Glomerular endothelial cell (primary cell): Measurements from ENCODE around the gene B3GALT4. TPM values are rescaled to one million over a fixed set of nuclear protein-coding genes. Genes with fewer than 3 reads are reported as not detected.

Source experiments
- DNase-seq: peaks from one replicate; pipeline ENCODE4 v3.0.0-alpha.2; 2011; ENCODE audit warnings: low read depth, low spot score; ENCODE audit errors: extremely low read depth
- total RNA-seq: library from RNA; depleted of rRNA; stranded (reverse); fragments of >200 nt; gene quantifications from 2 replicates; pipeline ENCODE4 v1.2.3, GENCODE V29; 2015

Gene B3GALT4
- total RNA-seq, 1 donor from 2014 or later, result 6.8 TPM

DNA sequence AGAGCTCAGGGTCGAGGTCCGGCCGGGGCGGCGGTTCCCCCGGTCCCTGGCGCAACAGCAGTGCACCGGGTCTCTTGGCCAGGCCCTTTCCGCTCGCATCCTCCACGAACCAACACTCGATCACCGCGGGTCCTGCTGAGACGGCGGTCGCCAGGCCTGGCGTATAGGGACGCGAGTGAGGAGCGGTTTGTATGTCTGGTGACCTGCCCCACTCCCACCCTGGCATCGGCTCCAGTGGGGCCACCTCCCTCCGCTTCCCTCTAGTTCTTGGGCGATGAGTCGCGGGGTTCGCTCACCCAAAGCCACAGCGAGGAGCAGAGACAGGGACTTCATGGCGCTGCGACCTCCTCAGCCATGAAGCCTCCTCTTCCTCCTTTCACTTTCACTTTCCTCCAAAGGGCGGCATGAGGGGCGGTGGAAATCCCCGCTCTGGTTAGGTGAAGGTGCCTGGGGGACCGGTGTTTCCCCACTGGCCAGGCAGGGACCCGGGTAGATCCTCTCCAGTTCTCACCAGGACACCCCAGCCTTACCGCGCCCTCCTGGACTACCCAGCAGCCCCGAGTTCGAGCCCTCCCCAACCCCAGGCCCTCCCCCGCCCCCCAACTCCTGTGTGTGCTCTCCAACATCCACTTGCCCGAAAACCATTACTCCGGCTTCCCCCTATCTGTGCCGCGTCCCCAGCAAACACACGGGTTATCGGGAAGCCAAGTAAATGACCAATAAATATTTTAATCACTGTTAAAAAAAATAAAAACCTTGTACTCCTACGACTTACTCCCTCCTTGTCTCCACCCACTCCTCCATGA lies 37.0 kb downstream of the B3GALT4 start, which contains the start of gene TAPBP:
TSS of gene TAPBP (minus strand) at position 370 of the 806 bp plus-strand sequence. CDS start at position 333, 37 bp downstream.
- no peak for DNase-seq

DNA sequence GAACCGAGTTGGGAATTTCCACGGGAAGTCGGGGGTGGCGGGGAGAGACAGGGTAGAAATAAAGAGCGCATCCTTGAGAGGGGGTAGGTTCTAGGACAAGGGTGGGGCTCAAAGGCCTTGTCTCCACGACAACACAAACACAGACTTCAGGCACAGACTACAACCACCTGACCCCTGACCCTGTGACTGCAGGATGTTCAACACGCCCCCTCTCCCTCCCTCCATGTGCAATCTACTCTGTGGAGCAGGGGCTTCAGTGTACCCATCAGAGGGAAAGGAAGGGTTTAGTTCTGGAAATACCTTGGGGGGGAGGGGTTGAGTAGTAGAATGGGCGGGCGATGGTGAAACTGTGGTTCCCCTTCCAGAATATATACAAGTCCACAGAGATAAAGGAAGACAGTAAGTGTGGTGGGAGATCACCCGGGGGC lies 37.6 kb downstream of the B3GALT4 start:
- no peak for DNase-seq

DNA sequence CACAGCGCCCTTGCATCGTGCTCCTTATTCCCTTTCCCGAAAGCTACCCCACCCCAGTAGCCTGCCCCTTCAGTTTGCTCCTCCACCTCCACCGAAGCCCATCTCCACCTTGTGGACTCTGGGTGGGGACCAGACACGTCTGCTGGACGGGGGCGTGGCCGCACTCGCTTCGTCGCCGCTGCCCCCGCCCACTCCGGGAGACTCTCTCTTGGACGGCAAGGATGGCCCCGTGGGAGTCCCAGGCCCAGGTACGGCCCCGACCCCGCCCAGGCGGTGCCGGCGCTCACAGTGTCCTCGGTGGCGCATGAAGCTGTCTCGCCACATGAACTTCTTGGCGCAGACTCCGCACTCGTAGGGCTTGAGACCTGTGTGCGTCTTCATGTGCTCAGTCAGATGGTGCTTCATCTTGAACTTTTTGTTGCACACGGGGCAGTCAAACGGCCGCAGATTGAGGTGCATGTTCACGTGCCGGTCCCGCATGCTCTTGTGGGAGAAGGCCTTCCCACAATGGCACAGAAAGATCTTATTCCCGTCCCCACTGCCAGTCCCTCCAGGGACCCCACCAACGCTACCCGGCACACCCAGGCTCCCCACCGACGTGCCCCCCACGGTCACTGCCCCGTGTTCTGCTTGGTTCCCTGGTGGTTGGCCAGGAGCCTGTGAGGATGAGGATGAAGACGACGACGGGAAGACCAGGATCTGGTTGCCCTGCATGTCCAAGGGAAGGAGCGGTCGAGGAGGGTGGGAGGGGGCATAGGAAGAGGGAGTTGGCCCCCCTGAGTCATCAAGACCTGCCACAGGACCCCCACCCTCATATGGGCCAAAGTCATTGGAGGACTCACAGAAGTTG lies 38.2 kb downstream of the B3GALT4 start:
- no peak for DNase-seq

DNA sequence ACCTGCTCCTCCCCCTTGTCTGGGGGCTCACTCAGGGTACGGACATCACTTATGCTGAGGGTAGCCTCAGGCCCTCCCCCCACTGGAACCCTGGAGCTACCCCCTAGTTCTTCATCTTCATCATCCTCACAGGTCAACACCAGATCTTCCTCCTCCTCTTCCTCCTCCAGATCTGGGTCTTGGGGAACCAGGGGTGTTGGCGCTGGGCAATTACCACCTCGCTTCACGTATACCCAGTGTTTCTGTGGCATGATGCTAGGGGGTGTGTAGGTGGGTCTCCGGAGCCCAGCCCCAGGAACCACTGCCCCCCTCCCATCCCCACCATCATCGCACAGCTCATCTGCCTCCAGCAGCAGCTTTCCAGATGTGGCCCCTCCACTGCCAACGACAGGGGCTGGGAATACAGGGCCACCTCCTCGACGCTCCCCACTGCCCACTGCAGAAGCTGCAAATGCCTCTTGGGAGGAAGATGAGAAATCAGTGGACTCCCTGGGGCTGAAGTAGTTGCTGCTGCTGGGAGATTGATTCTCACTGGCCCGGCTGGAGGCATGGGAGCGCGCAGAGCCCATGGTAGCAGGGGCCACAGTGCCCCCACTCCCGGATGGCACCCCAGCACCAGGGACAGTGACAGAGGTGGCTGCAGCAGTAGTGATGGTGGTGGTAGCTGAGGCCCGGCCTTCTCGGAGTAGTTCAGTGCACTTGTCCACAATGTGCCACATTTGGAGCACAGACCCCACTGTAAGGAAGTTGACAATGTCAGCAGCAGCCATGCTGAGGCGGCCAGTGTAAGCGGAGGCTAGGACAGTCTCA lies 39.1 kb downstream of the B3GALT4 start:
- DNase-seq, result no peak

DNA sequence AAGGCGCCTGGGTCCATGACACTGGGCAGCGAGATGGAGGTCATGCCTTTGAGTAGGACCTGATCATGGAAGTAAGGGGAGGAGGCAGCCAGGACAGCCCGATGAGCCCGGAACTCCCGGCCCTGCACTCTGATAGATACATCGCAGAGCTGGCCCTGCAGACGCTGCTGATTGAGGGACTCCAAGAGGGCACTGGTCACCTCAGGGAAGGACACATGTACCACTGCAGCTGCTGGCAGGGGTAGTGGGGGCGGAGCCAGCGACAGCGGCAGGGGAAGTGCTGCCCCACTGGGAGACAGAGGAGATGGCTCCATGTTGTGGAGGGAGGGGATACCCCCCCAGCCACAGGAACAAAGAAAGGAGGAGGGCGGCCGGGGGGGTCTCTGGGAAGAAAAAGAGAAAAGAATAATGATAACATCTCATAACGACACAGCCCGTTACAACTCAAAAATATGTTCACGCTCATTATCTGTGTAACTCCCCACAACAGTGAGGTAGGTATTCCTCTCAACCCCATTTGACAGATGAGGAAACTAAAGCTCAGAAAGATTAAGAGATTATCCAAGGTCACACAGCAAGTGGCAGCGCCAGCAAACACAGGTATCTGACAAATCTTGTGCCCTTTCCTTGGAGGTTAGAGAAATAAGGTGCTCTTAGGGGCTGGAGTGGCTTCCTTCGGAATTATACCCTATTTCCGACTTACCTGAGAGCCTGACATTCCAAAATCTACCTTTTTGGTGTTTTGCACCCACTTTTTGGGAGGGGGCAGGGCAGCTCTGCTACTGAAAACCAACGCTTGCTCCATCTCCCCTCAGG lies 39.9 kb downstream of the B3GALT4 start:
- no peak for DNase-seq

DNA sequence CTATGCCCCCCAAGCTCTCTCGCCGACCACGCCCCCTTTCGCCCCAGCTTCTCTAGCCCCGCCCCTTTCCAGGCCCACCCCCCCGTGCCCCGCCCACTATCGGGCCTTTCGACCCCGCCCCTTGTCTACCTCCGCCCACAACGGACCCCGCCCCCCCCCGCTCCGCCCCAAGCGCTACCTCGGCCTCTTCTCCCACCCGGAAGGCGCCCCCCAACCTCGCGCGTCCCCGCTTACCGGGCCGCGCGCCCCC lies 40.4 kb downstream of the B3GALT4 start:
- DNase-seq, result no peak

DNA sequence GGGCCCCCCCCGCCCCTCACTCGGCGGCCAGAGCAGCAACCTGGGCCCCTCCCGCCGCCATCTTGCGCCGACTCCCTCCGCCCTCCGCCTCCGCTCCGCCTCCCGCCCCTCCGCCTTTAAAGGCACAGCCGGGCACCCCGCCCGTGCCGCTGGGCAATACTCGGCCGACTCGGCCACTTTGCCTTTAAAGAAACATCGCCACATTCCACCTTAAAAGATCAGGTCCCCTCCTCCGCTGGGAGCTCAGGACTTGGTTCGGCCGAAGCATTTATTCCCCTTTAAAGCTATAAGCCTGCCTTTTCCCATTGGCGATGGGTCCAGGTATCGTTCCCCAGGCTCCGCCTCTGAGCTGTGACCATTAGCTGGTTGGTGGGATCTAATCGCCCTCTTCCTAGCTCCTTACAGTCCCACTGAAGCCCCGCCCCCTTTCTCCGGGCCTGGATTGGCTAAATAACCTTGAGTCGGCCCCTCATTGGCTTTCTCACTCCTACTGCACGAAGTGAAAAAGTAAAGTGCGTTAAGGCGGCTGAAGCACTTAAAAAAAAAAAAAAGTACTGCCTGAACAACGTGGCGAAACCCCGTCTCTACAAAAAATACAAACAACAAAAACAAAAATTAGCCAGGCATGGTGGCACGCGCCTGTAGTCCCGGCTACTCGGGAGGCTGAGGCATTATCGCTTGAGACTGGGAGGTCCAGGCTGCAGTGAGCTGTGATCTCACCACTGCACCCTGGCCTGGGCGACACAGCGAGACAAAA lies 40.9 kb downstream of the B3GALT4 start, which contains the start of gene ZBTB22:
TSS of gene ZBTB22 (minus strand) at position 76 of the 757 bp plus-strand sequence. CDS start 828 bp downstream, outside the sequence.
- peak; percentile 99 for DNase-seq

DNA sequence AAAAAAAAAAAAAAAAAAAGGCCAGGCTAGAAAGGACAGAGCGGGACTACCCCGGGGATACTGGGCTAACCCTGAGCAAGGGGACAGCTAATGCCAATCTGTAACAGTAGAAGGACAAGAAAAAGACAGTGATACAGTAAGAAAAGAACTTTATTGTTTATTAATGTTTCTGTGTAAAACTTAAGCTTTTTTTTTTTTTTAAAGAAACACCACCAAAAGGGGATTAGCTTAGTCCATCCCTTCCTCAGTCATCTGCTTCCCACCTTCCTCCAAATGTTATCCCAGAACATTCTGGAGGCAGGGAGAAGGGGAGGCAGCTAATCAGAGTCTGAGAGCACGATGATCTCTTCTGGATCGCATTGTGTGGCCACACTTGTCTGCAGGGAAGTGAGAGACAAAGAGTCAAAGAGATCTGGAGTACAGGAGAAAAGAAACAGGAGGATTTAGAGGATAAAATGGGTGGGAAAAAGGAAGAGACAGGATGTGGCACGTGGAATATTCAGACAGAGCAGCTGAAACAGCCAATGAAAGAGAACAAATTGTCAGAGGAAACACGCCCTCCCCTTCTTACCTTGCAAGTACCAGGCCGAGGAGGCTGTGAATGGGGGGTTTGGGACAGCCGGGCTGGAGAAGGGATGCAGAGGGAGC lies 41.6 kb downstream of the B3GALT4 start:
- no peak for DNase-seq

DNA sequence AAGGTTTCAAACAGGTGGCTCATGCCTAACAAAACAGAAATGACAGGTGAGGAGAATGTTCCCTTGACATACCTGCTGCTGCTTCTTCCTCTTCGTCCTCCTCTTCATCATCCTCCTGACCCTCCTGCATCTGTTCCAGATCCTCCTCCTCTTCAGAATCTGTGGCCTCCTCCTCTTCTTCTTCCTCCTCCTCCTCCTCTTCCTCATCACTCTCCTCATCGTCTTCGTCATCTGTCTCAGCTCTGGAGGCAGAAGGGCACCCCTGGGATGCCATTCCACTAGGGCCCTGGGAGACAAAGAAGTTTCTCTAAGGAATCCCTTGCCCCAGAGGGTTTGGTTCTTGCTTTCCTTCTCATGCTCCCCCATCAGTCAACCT lies 43.0 kb downstream of the B3GALT4 start:
- no peak for DNase-seq

DNA sequence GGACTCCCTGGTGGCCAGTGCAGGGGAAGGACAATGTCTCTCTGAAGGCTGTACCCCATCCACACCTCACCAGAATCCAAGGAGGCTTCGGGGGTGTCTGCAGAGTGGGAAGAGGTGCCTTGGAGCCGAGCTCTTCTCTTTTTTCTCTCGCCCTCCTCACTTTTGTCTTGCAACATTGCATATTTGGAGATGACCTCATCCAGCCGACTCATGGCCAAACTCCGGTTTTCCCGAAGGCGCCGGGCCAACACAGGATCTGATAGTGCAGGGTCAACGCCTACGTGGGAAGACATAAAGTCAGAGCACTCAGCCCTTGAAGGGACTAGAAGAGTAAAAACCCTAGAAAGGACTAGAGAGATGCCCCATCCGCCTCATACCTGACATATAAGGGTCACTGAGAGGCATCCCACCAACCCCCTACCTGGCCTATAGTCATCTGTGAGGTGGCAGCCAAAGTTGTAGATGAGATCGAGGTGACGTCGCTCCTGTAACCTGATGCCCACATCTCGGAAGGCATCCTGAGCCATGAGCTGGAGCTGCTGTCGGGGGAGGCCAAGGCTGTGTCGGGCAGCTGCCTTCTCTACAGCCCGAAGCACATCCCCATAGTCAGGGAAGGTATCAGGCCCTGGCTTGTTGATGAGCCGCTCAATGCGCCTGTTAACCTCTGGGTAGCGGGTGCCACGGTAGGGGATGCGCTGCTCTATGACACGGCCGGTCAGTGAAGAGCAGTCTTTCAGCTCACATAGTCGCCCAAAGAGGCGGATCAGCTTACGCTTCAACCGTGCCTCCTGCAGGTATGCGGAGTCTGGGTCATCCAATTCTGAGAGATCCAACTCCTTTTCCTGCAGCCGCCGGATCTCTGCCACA lies 43.6 kb downstream of the B3GALT4 start:
- DNase-seq, result no peak

DNA sequence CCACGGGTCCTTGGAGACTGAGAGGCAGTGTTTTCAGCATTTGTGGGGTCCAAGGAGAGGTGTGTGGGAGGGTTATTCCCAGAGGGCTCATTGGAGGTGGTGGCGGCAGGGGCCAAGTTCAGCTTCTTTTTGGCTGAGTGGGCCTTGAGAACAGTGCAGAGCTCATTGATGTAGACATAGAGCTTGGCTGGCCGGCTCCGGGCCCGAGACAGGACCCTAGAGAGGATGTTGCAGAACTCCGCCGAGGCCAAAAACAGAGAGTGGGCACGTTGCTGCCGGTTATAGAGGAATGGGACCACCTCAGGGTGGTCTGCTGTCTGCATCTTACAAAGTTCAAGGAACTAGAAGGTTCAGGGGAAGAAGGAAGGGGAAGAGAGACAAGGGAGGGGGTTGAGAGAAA lies 44.3 kb downstream of the B3GALT4 start:
- DNase-seq, result no peak

DNA sequence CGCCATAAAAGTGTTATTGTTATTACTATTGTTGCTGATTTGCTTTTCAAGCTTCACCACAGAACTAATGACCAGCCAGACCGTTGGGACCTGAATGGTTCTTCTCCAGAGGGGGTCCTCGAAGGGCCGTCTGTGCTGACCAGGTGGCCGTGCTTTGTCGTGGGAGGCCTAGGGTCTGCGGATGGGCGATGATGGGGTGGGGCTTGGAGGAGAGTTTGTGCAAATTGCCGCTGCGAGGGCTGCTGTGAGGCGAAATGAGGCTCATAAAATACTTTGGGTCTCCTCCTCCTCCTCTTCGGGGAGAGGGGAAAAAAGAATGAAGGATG lies 46.7 kb downstream of the B3GALT4 start:
- DNase-seq, result no peak

DNA sequence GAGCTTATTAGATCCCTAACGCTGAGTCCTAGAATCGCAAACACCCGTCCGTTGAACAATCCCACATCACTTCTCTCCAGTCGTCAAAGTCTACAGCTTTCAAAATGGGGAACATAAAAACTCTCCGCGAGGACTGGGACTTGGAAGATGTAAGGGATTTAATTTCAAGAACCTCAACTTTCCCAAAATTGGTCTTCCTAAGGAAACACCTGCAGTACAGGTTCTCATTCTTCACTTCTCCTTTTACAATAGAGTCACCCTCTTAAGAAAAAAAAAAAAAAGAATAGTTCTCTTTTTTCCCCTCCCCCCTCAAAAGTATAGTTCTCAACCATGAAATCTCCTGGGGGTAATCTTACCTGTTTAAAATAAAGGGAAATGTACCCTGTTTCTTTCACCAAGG lies 47.2 kb downstream of the B3GALT4 start:
- no peak for DNase-seq

Other genes starting within 250 kb of the B3GALT4 start
- 7.3 and 12.8 TPM in 2 replicates for gene HLA-DPA1, start 203.5 kb upstream of the B3GALT4 start, total RNA-seq
- 2.4 and 8.0 TPM in 2 replicates for gene HLA-DPB1, start 201.1 kb upstream of the B3GALT4 start, total RNA-seq
- under 0.01 and 0.53 TPM in 2 replicates for gene COL11A2, start 84.7 kb upstream of the B3GALT4 start, total RNA-seq
- 24.6 and 25.2 TPM in 2 replicates for gene RXRB, start 76.5 kb upstream of the B3GALT4 start, total RNA-seq
- gene SLC39A7, start 76.3 kb upstream of the B3GALT4 start, total RNA-seq, result 124 and 143 TPM in 2 replicates
- gene HSD17B8, start 72.5 kb upstream of the B3GALT4 start, total RNA-seq, result 4.0 and 8.0 TPM in 2 replicates
- gene RING1, start 68.6 kb upstream of the B3GALT4 start, total RNA-seq, result 9.6 and 15.2 TPM in 2 replicates
- gene VPS52, start 5.2 kb upstream of the B3GALT4 start, total RNA-seq, result 29.6 and 34.5 TPM in 2 replicates
- gene RPS18, start 5.0 kb upstream of the B3GALT4 start, total RNA-seq, result 2,187 and 4,134 TPM in 2 replicates
- 63.4 and 91.0 TPM in 2 replicates for gene WDR46, start 12.1 kb downstream of the B3GALT4 start, total RNA-seq
- gene PFDN6, start 12.5 kb downstream of the B3GALT4 start, total RNA-seq, result 34.1 and 40.8 TPM in 2 replicates
- 51.6 and 65.5 TPM in 2 replicates for gene RGL2, start 21.8 kb downstream of the B3GALT4 start, total RNA-seq
- gene TAPBP, start 37.0 kb downstream of the B3GALT4 start, total RNA-seq, result 244 and 415 TPM in 2 replicates
- gene ZBTB22, start 40.6 kb downstream of the B3GALT4 start, total RNA-seq, result 11.0 and 12.4 TPM in 2 replicates
- 47.0 and 58.9 TPM in 2 replicates for gene DAXX, start 45.8 kb downstream of the B3GALT4 start, total RNA-seq
- 3.9 and 21.9 TPM in 2 replicates for gene KIFC1, start 114.7 kb downstream of the B3GALT4 start, total RNA-seq
- gene PHF1, start 133.9 kb downstream of the B3GALT4 start, total RNA-seq, result 21.5 and 34.8 TPM in 2 replicates
- gene CUTA, start 141.0 kb downstream of the B3GALT4 start, total RNA-seq, result 140 and 146 TPM in 2 replicates
- 3.1 and 6.1 TPM in 2 replicates for gene SYNGAP1, start 142.9 kb downstream of the B3GALT4 start, total RNA-seq
- 3.7 and 7.2 TPM in 2 replicates for gene ZBTB9, start 177.5 kb downstream of the B3GALT4 start, total RNA-seq